HL-60 (cell line): ENCODE results near the gene ANKRD6.

ENCODE experiments used
- DNase-seq, 2 experiments: peaks; one replicate each; pipeline ENCODE4 v3.0.0-alpha.2; 2010 to 2020; ENCODE audit warnings: low read depth in 1 of 2, low spot score in 1 of 2
- H3K27ac ChIP-seq: fragments of 250-450 bp; sonication (Bioruptor Pico); replicated peaks from 2 replicates; pipeline ENCODE4 v1.5.1; 2020; ENCODE audit warnings: mild to moderate bottlenecking, moderate library complexity
- H3K27me3 ChIP-seq: fragments of 250-450 bp; sonication (Bioruptor Pico); 2 replicates; pipeline ENCODE4 v1.5.1; 2021; ENCODE audit warnings: mild to moderate bottlenecking, moderate library complexity; ENCODE audit not compliant: insufficient read depth, poor library complexity, severe bottlenecking
- H3K4me3 ChIP-seq: replicated peaks from 2 replicates; pipeline ENCODE4 v1.5.1; 2011; ENCODE audit warnings: mild to moderate bottlenecking, control low read depth, low read length; ENCODE audit not compliant: insufficient read depth
- CTCF ChIP-seq: IDR thresholded peaks from one replicate; pipeline ENCODE4 v1.5.1; 2011; ENCODE audit warnings: low read length, control low read depth, inconsistent platforms; ENCODE audit not compliant: insufficient read depth
- GABPA ChIP-seq: IDR thresholded peaks from 2 replicates; pipeline ENCODE4 v1.6.1; 2012; ENCODE audit warnings: low read depth
- POLR2AphosphoS5 ChIP-seq: IDR thresholded peaks from 2 replicates; pipeline ENCODE4 v1.6.1; 2012; ENCODE audit warnings: low read depth
- REST ChIP-seq: IDR thresholded peaks from 2 replicates; pipeline ENCODE4 v1.6.1; 2012; ENCODE audit warnings: low read depth; ENCODE audit not compliant: insufficient replicate concordance
- SPI1 ChIP-seq: IDR thresholded peaks from 2 replicates; pipeline ENCODE4 v1.6.1; 2012; ENCODE audit warnings: low read depth, mild to moderate bottlenecking, borderline replicate concordance

ANKRD6 gene

GRCh38 chr6:89430201-89430962 is 2.6 kb upstream of the ANKRD6 start:
- H3K4me3 ChIP-seq = no peak overlapping the region
- peaks cover 6% of the 10 kb centered on the region for H3K27me3 ChIP-seq
- TF ChIP-seq GABPA = no peak
- TF ChIP-seq POLR2AphosphoS5 = no peak
- no peak for TF ChIP-seq CTCF
- TF ChIP-seq REST = no peak
- TF ChIP-seq SPI1 = no peak
- no peak for DNase-seq
- no peak overlapping the region for H3K27ac ChIP-seq

GRCh38 chr6:89433252-89434149 is 549 bp downstream of the ANKRD6 start:
- no peak overlapping the region for H3K27ac ChIP-seq
- H3K4me3 ChIP-seq = peak overlapping the region; percentile 65
- DNase-seq = peak in 1 of 2 experiments; percentile 47
- peak; percentile 60; the same call in 1 of the 2 replicates for TF ChIP-seq SPI1
- TF ChIP-seq GABPA = peak; percentile 81
- no peak for TF ChIP-seq POLR2AphosphoS5
- H3K27me3 ChIP-seq = peaks cover 6% of the 10 kb centered on the region

GRCh38 chr6:89434150-89434499 is 1.2 kb downstream of the ANKRD6 start:
- no peak for DNase-seq
- Histone ChIP-seq H3K27me3 (peaks cover 6% of the 10 kb centered on the region), H3K27ac (no peak overlapping the region), H3K4me3 (no peak overlapping the region)
- TF ChIP-seq REST (no peak), SPI1 (no peak), POLR2AphosphoS5 (no peak), CTCF (no peak), GABPA (no peak)

- Histone ChIP-seq H3K27ac (no peak overlapping the region), H3K4me3 (no peak overlapping the region), H3K27me3 (peaks cover 6% of the 10 kb centered on the region)
- no peak for DNase-seq
- TF ChIP-seq REST (no peak), GABPA (no peak)
These were observed 2.0 kb downstream of the ANKRD6 start for GRCh38 chr6:89434954-89435353.
